ENCODE measurements around the gene DDX10.

DNA sequence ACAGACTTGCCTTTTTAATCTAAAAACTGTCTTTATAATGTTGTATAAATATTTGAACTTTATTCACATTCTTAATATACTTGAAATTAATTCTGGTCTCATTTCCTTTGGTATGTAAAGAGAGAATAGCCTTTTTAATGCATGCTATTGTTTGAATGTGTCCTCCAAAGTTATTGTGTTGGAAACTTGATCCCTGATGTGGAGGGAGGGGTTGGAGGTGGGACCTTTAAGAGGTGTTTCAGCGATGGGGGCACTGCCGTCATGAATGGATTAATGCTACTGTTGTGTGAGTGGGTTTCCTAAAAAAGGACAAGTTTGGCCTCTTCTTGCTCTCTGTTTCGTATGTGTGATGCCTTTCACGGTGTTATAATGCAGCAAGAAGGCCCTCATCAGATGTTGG, 131.7 kb downstream of the DDX10 start:
- TF ChIP-seq, protein P1, sequence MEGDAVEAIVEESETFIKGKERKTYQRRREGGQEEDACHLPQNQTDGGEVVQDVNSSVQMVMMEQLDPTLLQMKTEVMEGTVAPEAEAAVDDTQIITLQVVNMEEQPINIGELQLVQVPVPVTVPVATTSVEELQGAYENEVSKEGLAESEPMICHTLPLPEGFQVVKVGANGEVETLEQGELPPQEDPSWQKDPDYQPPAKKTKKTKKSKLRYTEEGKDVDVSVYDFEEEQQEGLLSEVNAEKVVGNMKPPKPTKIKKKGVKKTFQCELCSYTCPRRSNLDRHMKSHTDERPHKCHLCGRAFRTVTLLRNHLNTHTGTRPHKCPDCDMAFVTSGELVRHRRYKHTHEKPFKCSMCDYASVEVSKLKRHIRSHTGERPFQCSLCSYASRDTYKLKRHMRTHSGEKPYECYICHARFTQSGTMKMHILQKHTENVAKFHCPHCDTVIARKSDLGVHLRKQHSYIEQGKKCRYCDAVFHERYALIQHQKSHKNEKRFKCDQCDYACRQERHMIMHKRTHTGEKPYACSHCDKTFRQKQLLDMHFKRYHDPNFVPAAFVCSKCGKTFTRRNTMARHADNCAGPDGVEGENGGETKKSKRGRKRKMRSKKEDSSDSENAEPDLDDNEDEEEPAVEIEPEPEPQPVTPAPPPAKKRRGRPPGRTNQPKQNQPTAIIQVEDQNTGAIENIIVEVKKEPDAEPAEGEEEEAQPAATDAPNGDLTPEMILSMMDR (IDR thresholded peaks at IDR 0.05): no peak
- no peak for TF ChIP-seq POLR2A (IDR thresholded peaks at IDR 0.05)
